Liver (tissue), 9 donors: Measurements from ENCODE around the gene DMAC2. TPM values are rescaled to one million over a fixed set of nuclear protein-coding genes. Genes with fewer than 3 reads are reported as not detected.
A peak's percentile ranks its signal among the peaks of the same experiment; 100 is the strongest.

Experiments
- DNase-seq: peaks from one replicate; pipeline ENCODE4 v3.0.0-alpha.2; 2017; ENCODE audit warnings: low spot score
- H3K27ac ChIP-seq, 2 donors: one replicate each; pipeline ENCODE4 v1.7.0; 2013; ENCODE audit warnings: inconsistent platforms in 2 of 2, low read length in 2 of 2, control low read depth in 1 of 2, low read depth in 1 of 2, mild to moderate bottlenecking in 1 of 2
- H3K27me3 ChIP-seq, 4 donors: one replicate each; pipeline versions ENCODE4 v1.6.1 to v1.7.0; 2013; ENCODE audit warnings: low read length in 3 of 4, inconsistent platforms in 1 of 4, mild to moderate bottlenecking in 1 of 4, moderate library complexity in 1 of 4; ENCODE audit not compliant: control insufficient read depth in 4 of 4, insufficient read depth in 4 of 4
- H3K36me3 ChIP-seq, 4 donors: one replicate each; pipeline versions ENCODE4 v1.6.1 to v1.7.0; 2013; ENCODE audit warnings: low read length in 3 of 4, mild to moderate bottlenecking in 3 of 4, low read depth in 1 of 4, moderate library complexity in 1 of 4; ENCODE audit not compliant: control insufficient read depth in 4 of 4, insufficient read depth in 3 of 4
- H3K4me1 ChIP-seq, 4 donors: one replicate each; pipeline versions ENCODE4 v1.6.1 to v1.7.0; 2013; ENCODE audit warnings: low read length in 3 of 4, mild to moderate bottlenecking in 3 of 4, moderate library complexity in 1 of 4; ENCODE audit not compliant: control insufficient read depth in 4 of 4, insufficient read depth in 4 of 4
- H3K4me3 ChIP-seq, 3 donors: one replicate each; pipeline versions ENCODE4 v1.6.1 to v1.7.0; 2013; ENCODE audit warnings: low read length in 3 of 3, control low read depth in 1 of 3, low read depth in 1 of 3, mild to moderate bottlenecking in 1 of 3
- H3K9ac ChIP-seq, 2 donors: one replicate each; pipeline ENCODE4 v1.7.0; 2013; ENCODE audit warnings: low read length in 2 of 2, mild to moderate bottlenecking in 2 of 2, moderate library complexity in 2 of 2, control low read depth in 1 of 2, low read depth in 1 of 2
- H3K9me3 ChIP-seq, 4 donors: one replicate each; pipeline versions ENCODE4 v1.6.1 to v1.7.0; 2013; ENCODE audit warnings: low read length in 3 of 4; ENCODE audit not compliant: control insufficient read depth in 4 of 4
- ATF3 ChIP-seq: IDR thresholded peaks from 2 replicates; pipeline ENCODE4 v1.6.1; 2016; ENCODE audit warnings: antibody characterized with exemption
- CTCF ChIP-seq: fragments of 150-350 bp; IDR thresholded peaks from 2 replicates; pipeline ENCODE4 v1.5.1; 2017; ENCODE audit warnings: improper control_type of control experiment, low read depth, low read length; ENCODE audit not compliant: missing input control
- EGR1 ChIP-seq, 2 donors: IDR thresholded peaks; 2 replicates each; pipeline ENCODE4 v1.6.1; 2016 to 2018; ENCODE audit warnings: antibody characterized with exemption in 2 of 2, low read depth in 2 of 2
- FOXA1 ChIP-seq: IDR thresholded peaks from 2 replicates; pipeline ENCODE4 v1.6.1; 2016; ENCODE audit warnings: antibody characterized with exemption
- FOXA2 ChIP-seq: IDR thresholded peaks from 2 replicates; pipeline ENCODE4 v1.6.1; 2016; ENCODE audit warnings: antibody characterized with exemption
- GABPA ChIP-seq, 2 donors: IDR thresholded peaks in 1 of 2; conservative IDR thresholded peaks in 1 of 2; 2 replicates each; pipeline ENCODE4 v1.6.1; 2016; ENCODE audit warnings: antibody characterized with exemption in 2 of 2, mild to moderate bottlenecking in 1 of 2, moderate library complexity in 1 of 2
- HNF4G ChIP-seq: IDR thresholded peaks from 2 replicates; pipeline ENCODE4 v1.6.1; 2016; ENCODE audit warnings: antibody characterized with exemption
- JUND ChIP-seq, 2 donors: IDR thresholded peaks; 2 replicates each; pipeline ENCODE4 v1.6.1; 2016; ENCODE audit warnings: antibody characterized with exemption in 2 of 2
- MAX ChIP-seq: IDR thresholded peaks from 2 replicates; pipeline ENCODE4 v1.6.1; 2016; ENCODE audit warnings: antibody characterized with exemption
- RAD21 ChIP-seq, 2 donors: IDR thresholded peaks; 2 replicates each; pipeline ENCODE4 v1.6.1; 2016; ENCODE audit warnings: antibody characterized with exemption in 2 of 2, mild to moderate bottlenecking in 2 of 2
- RXRA ChIP-seq, 2 donors: IDR thresholded peaks; 2 replicates each; pipeline ENCODE4 v1.6.1; 2017 to 2018; ENCODE audit warnings: antibody characterized with exemption in 2 of 2, mild to moderate bottlenecking in 1 of 2
- SP1 ChIP-seq: IDR thresholded peaks from 2 replicates; pipeline ENCODE4 v1.6.1; 2018; ENCODE audit warnings: antibody characterized with exemption, mild to moderate bottlenecking
- TAF1 ChIP-seq: conservative IDR thresholded peaks from 2 replicates; pipeline ENCODE4 v1.6.1; 2016; ENCODE audit warnings: antibody characterized with exemption, mild to moderate bottlenecking
- YY1 ChIP-seq: IDR thresholded peaks from 2 replicates; pipeline ENCODE4 v1.6.1; 2016; ENCODE audit warnings: antibody characterized with exemption, mild to moderate bottlenecking
- ZBTB33 ChIP-seq: IDR thresholded peaks from 2 replicates; pipeline ENCODE4 v1.6.1; 2016; ENCODE audit warnings: antibody characterized with exemption
- WGBS: extraction: QIAGEN DNeasy Blood & Tissue Kit; methylation state at CpG from one replicate; pipeline ENCODE4 v1.1.7; 2013; 5-methylcytosine and 5-hydroxymethylcytosine counted together
- polyA plus RNA-seq, 2 donors: library from polyadenylated mRNA; stranded (reverse) in 1 of 2; unstranded in 1 of 2; fragments of 200-250 nt in 1 of 2; fragments of >200 nt in 1 of 2; fragmentation: Nextera tagmentation in 1 of 2; extraction: Ambion mirVana in 1 of 2; gene quantifications; one replicate each; pipeline versions ENCODE4 v1.2.1 to v1.2.3, GENCODE V29; 2013 to 2015
- total RNA-seq, 2 donors: library from RNA; depleted of rRNA; stranded (reverse); fragments of >200 nt; gene quantifications; one replicate each; pipeline ENCODE4 v1.2.3, GENCODE V29; 2014
- donor health status: healthy.
- donor health status: healthy.
- donor health status: healthy.
- donor health status: healthy.
- donor health status: healthy.

DMAC2 gene
- total and polyA plus RNA-seq, 4 donors = 17.1 to 28.8 (median 24.2) TPM

GRCh38 chr19:41397086-41398049 is 42.3 kb downstream of the DMAC2 start, which contains the start of the genes BCKDHA and EXOSC5:
BCKDHA (plus strand) TSS chr19:41397818; CDS start chr19:41397828, 10 bp downstream.
EXOSC5 (minus strand) TSS chr19:41397359; CDS start chr19:41397328, 31 bp downstream.
- Histone ChIP-seq H3K27ac (peak within 1 kb of the TSS; percentile 92 to 98), H3K9me3 (no peaks in the 10 kb centered on the region), H3K4me3 (peak within 1 kb of the TSS; percentile 84 to 99 (median 96)), H3K27me3 (no peaks in the 10 kb centered on the region), H3K4me1 (peaks cover 2 to 26% (median 16%) of the 10 kb centered on the region in 4 donors), H3K9ac (peak within 1 kb of the TSS; percentile 94 to 98), H3K36me3 (no peaks in the 10 kb centered on the region)
- DNase-seq = peak; percentile 97
- under 1% methylated on average over 50 of the region's 50 CpGs for WGBS
- TF ChIP-seq TAF1 = no peak
- peak in 1 of 2 donors; percentile 47 for TF ChIP-seq EGR1 (IDR thresholded peaks at IDR 0.05; ENCODE audit: low read depth in 2 of 2)
- TF ChIP-seq RAD21 (IDR thresholded peaks at IDR 0.05) = peak; percentile 3 to 32
- TF ChIP-seq ZBTB33 = peak; percentile 77
- TF ChIP-seq SP1 = peak; percentile 90
- peak in 1 of 2 donors; percentile 88 for TF ChIP-seq GABPA (IDR thresholded peaks at IDR 0.05 in 1 of 2, conservative IDR thresholded peaks at IDR 0.05 in 1 of 2)
- TF ChIP-seq MAX = peak; percentile 99
- peak; percentile 98 for TF ChIP-seq YY1
- TF ChIP-seq ATF3 = no peak
- TF ChIP-seq RXRA (IDR thresholded peaks at IDR 0.05) = no peak
- peak; percentile 35 for TF ChIP-seq FOXA1
- TF ChIP-seq CTCF = peak; percentile 10

- WGBS = 89% methylated on average over 6 of the region's 6 CpGs
- no peak for DNase-seq
- peaks cover 1 to 16% (median 12%) of the 10 kb centered on the region in 4 donors for H3K36me3 ChIP-seq
- H3K9me3 ChIP-seq = no peaks in the 10 kb centered on the region
- H3K27ac ChIP-seq = no peak overlapping the region
- no peak overlapping the region for H3K4me3 ChIP-seq
- no peak overlapping the region for H3K9ac ChIP-seq
- peaks cover 2 to 26% (median 16%) of the 10 kb centered on the region in 4 donors for H3K4me1 ChIP-seq
- H3K27me3 ChIP-seq = no peaks in the 10 kb centered on the region
- TF ChIP-seq EGR1 (IDR thresholded peaks at IDR 0.05; ENCODE audit: low read depth in 2 of 2) = no peak
- TF ChIP-seq HNF4G = no peak
- TF ChIP-seq GABPA (IDR thresholded peaks at IDR 0.05 in 1 of 2, conservative IDR thresholded peaks at IDR 0.05 in 1 of 2) = no peak
- no peak for TF ChIP-seq CTCF
- no peak for TF ChIP-seq RAD21 (IDR thresholded peaks at IDR 0.05)
- no peak for TF ChIP-seq ATF3
- no peak for TF ChIP-seq JUND (IDR thresholded peaks at IDR 0.05)
- no peak for TF ChIP-seq FOXA2
- TF ChIP-seq RXRA (IDR thresholded peaks at IDR 0.05) = no peak
- no peak for TF ChIP-seq MAX
- no peak for TF ChIP-seq FOXA1
- no peak for TF ChIP-seq YY1
- no peak for TF ChIP-seq TAF1
- no peak for TF ChIP-seq SP1
- TF ChIP-seq ZBTB33 = no peak
Observed at GRCh38 chr19:41395355-41395754, 44.4 kb downstream of the DMAC2 start.
